Measurements from ENCODE around the gene SP1.
"Not testable (repeated sequence)": the region's sequence is repeated elsewhere in the genome, so short reads cannot be mapped to it uniquely, and the experiment has no call there.

Gene SP1

GRCh38 chr12:53380104-53380793 lies at the start of gene SP1:
TSS of gene SP1 (plus strand) at chr12:53380176. CDS start at chr12:53380292, 116 bp downstream.
- Histone ChIP-seq H3K27me3 (ENCODE audit: control insufficient read depth, insufficient read depth, low read length) (no peaks in the 10 kb centered on the region), H3K9me3 (ENCODE audit: control insufficient read depth, low read length) (no peaks in the 10 kb centered on the region), H3K4me3 (ENCODE audit: low read length) (peak within 1 kb of the TSS; percentile 73), H3K4me1 (ENCODE audit: control insufficient read depth, insufficient read depth, low read length) (peaks cover 38% of the 10 kb centered on the region), H3K36me3 (ENCODE audit: control insufficient read depth, insufficient read depth, low read length) (peaks cover 13% of the 10 kb centered on the region), H3K9ac (ENCODE audit: low read length) (peak within 1 kb of the TSS; percentile 87)

GRCh38 chr12:53330671-53331070 lies 49.3 kb upstream of the SP1 start:
- Histone ChIP-seq H3K9me3 (ENCODE audit: control insufficient read depth, low read length) (no peaks in the 10 kb centered on the region), H3K9ac (ENCODE audit: low read length) (no peak overlapping the region), H3K4me3 (ENCODE audit: low read length) (no peak overlapping the region), H3K4me1 (ENCODE audit: control insufficient read depth, insufficient read depth, low read length) (peaks cover 6% of the 10 kb centered on the region), H3K36me3 (ENCODE audit: control insufficient read depth, insufficient read depth, low read length) (no peaks in the 10 kb centered on the region), H3K27me3 (ENCODE audit: control insufficient read depth, insufficient read depth, low read length) (peaks cover 20% of the 10 kb centered on the region)

- H3K9ac ChIP-seq (ENCODE audit: low read length); H3K36me3 ChIP-seq (ENCODE audit: control insufficient read depth, insufficient read depth, low read length); H3K9me3 ChIP-seq (ENCODE audit: control insufficient read depth, low read length); H3K4me3 ChIP-seq (ENCODE audit: low read length); H3K4me1 ChIP-seq (ENCODE audit: control insufficient read depth, insufficient read depth, low read length): not testable (repeated sequence)
- peaks cover 21% of the 10 kb centered on the region for H3K27me3 ChIP-seq (ENCODE audit: control insufficient read depth, insufficient read depth, low read length)
Observed at GRCh38 chr12:53332339-53332738, 47.6 kb upstream of the SP1 start.

- Histone ChIP-seq H3K4me1 (ENCODE audit: control insufficient read depth, insufficient read depth, low read length) (no peaks in the 10 kb centered on the region), H3K4me3 (ENCODE audit: low read length) (no peak overlapping the region), H3K27me3 (ENCODE audit: control insufficient read depth, insufficient read depth, low read length) (peaks cover 21% of the 10 kb centered on the region), H3K36me3 (ENCODE audit: control insufficient read depth, insufficient read depth, low read length) (no peaks in the 10 kb centered on the region), H3K9ac (ENCODE audit: low read length) (no peak overlapping the region), H3K9me3 (ENCODE audit: control insufficient read depth, low read length) (no peaks in the 10 kb centered on the region)
Observed at GRCh38 chr12:53332744-53333143, 47.2 kb upstream of the SP1 start.

- Histone ChIP-seq H3K4me1 (ENCODE audit: control insufficient read depth, insufficient read depth, low read length) (no peaks in the 10 kb centered on the region), H3K9ac (ENCODE audit: low read length) (no peak overlapping the region), H3K36me3 (ENCODE audit: control insufficient read depth, insufficient read depth, low read length) (no peaks in the 10 kb centered on the region), H3K9me3 (ENCODE audit: control insufficient read depth, low read length) (no peaks in the 10 kb centered on the region), H3K27me3 (ENCODE audit: control insufficient read depth, insufficient read depth, low read length) (peaks cover 23% of the 10 kb centered on the region), H3K4me3 (ENCODE audit: low read length) (no peak overlapping the region)
Observed at GRCh38 chr12:53333289-53333688, 46.7 kb upstream of the SP1 start.

- H3K27me3 ChIP-seq (ENCODE audit: control insufficient read depth, insufficient read depth, low read length): peaks cover 28% of the 10 kb centered on the region
- H3K4me1 ChIP-seq (ENCODE audit: control insufficient read depth, insufficient read depth, low read length): no peaks in the 10 kb centered on the region
- H3K9ac ChIP-seq (ENCODE audit: low read length): no peak overlapping the region
- H3K4me3 ChIP-seq (ENCODE audit: low read length): no peak overlapping the region
- no peaks in the 10 kb centered on the region for H3K9me3 ChIP-seq (ENCODE audit: control insufficient read depth, low read length)
- no peaks in the 10 kb centered on the region for H3K36me3 ChIP-seq (ENCODE audit: control insufficient read depth, insufficient read depth, low read length)
Observed at GRCh38 chr12:53333845-53334244, 46.1 kb upstream of the SP1 start.

- Histone ChIP-seq H3K4me3 (ENCODE audit: low read length) (no peak overlapping the region), H3K36me3 (ENCODE audit: control insufficient read depth, insufficient read depth, low read length) (no peaks in the 10 kb centered on the region), H3K9ac (ENCODE audit: low read length) (no peak overlapping the region), H3K9me3 (ENCODE audit: control insufficient read depth, low read length) (no peaks in the 10 kb centered on the region), H3K4me1 (ENCODE audit: control insufficient read depth, insufficient read depth, low read length) (no peaks in the 10 kb centered on the region), H3K27me3 (ENCODE audit: control insufficient read depth, insufficient read depth, low read length) (peaks cover 32% of the 10 kb centered on the region)
Observed at GRCh38 chr12:53334822-53335221, 45.2 kb upstream of the SP1 start.

- H3K4me3 ChIP-seq (ENCODE audit: low read length): no peak within 1 kb of the TSS
Observed at GRCh38 chr12:53336181-53336681, 43.7 kb upstream of the SP1 start, which contains the start of gene SP7. TSS of gene SP7 (minus strand) at chr12:53336354. CDS start at chr12:53335646, 708 bp downstream.

GRCh38 chr12:53338017-53338416 lies 42.0 kb upstream of the SP1 start:
- Histone ChIP-seq H3K36me3 (ENCODE audit: control insufficient read depth, insufficient read depth, low read length) (no peaks in the 10 kb centered on the region), H3K9ac (ENCODE audit: low read length) (no peak overlapping the region), H3K4me3 (ENCODE audit: low read length) (no peak overlapping the region), H3K9me3 (ENCODE audit: control insufficient read depth, low read length) (no peaks in the 10 kb centered on the region), H3K27me3 (ENCODE audit: control insufficient read depth, insufficient read depth, low read length) (peaks cover 29% of the 10 kb centered on the region), H3K4me1 (ENCODE audit: control insufficient read depth, insufficient read depth, low read length) (no peaks in the 10 kb centered on the region)

More at GRCh38 chr12:53336181-53336681, 43.7 kb upstream of the SP1 start, which contains the start of gene SP7:
- Histone ChIP-seq H3K36me3 (ENCODE audit: control insufficient read depth, insufficient read depth, low read length) (no peaks in the 10 kb centered on the region), H3K9me3 (ENCODE audit: control insufficient read depth, low read length) (no peaks in the 10 kb centered on the region), H3K4me1 (ENCODE audit: control insufficient read depth, insufficient read depth, low read length) (no peaks in the 10 kb centered on the region), H3K9ac (ENCODE audit: low read length) (no peak within 1 kb of the TSS), H3K27me3 (ENCODE audit: control insufficient read depth, insufficient read depth, low read length) (peaks cover 32% of the 10 kb centered on the region)

GRCh38 chr12:53338916-53339315 lies 41.1 kb upstream of the SP1 start:
- Histone ChIP-seq H3K4me3 (ENCODE audit: low read length) (no peak overlapping the region), H3K4me1 (ENCODE audit: control insufficient read depth, insufficient read depth, low read length) (no peaks in the 10 kb centered on the region), H3K27me3 (ENCODE audit: control insufficient read depth, insufficient read depth, low read length) (peaks cover 23% of the 10 kb centered on the region), H3K36me3 (ENCODE audit: control insufficient read depth, insufficient read depth, low read length) (no peaks in the 10 kb centered on the region), H3K9me3 (ENCODE audit: control insufficient read depth, low read length) (no peaks in the 10 kb centered on the region), H3K9ac (ENCODE audit: low read length) (no peak overlapping the region)

- Histone ChIP-seq H3K9me3 (ENCODE audit: control insufficient read depth, low read length) (no peaks in the 10 kb centered on the region), H3K9ac (ENCODE audit: low read length) (no peak overlapping the region), H3K27me3 (ENCODE audit: control insufficient read depth, insufficient read depth, low read length) (peaks cover 21% of the 10 kb centered on the region), H3K4me3 (ENCODE audit: low read length) (no peak overlapping the region), H3K4me1 (ENCODE audit: control insufficient read depth, insufficient read depth, low read length) (peaks cover 10% of the 10 kb centered on the region), H3K36me3 (ENCODE audit: control insufficient read depth, insufficient read depth, low read length) (no peaks in the 10 kb centered on the region)
Observed at GRCh38 chr12:53340398-53340797, 39.6 kb upstream of the SP1 start.

- Histone ChIP-seq H3K36me3 (ENCODE audit: control insufficient read depth, insufficient read depth, low read length) (no peaks in the 10 kb centered on the region), H3K9ac (ENCODE audit: low read length) (no peak overlapping the region), H3K9me3 (ENCODE audit: control insufficient read depth, low read length) (no peaks in the 10 kb centered on the region), H3K27me3 (ENCODE audit: control insufficient read depth, insufficient read depth, low read length) (peaks cover 13% of the 10 kb centered on the region), H3K4me1 (ENCODE audit: control insufficient read depth, insufficient read depth, low read length) (peaks cover 17% of the 10 kb centered on the region), H3K4me3 (ENCODE audit: low read length) (no peak overlapping the region)
Observed at GRCh38 chr12:53343449-53343848, 36.5 kb upstream of the SP1 start.
